GM19324 (cell line): ENCODE data around the gene PDE4C.

Source experiments
- ATAC-seq: cut with Tn5 transposase; IDR thresholded peaks from one replicate; pipeline ENCODE4 v1.9.1; 2021; ENCODE audit warnings: mild to moderate bottlenecking, moderate library complexity; ENCODE audit not compliant: unreplicated experiment, low FRiP score

The PDE4C gene

GRCh38 chr19:18225702-18226468 is at the start of gene PDE4C:
PDE4C (minus strand) TSS chr19:18226438; CDS start chr19:18226415, 23 bp downstream.
- ATAC-seq = no peak

DNA sequence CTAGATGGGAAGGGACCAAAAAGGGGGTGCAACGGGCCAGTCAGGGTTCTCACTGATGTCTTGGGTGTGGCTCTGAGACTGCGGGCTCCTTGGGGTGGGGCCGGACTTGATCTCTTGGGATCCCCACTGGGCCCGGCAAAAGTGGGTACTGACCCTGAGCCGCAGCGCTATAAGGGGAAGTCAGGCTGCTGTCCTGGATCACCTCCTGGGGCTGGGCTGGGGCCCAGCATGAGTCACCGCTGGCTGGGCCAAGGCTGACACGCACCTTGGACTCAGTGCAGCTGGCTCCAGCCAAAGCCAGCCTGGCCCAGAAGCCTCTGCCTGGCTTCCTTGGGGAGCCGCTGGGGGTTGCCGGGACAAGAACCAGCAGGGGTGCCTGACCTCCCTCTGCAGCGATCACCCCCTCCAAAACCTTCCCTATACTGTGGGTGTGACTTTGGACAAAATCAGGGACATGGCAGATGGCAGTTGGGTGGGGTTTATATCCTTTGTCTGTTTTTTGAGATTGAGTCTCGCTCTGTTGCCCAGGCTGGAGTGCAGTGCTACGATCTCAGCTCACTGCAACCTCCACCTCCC is 48.6 kb upstream of the PDE4C start:
- no peak for ATAC-seq

GRCh38 chr19:18274219-18274780 is 48.1 kb upstream of the PDE4C start, which contains the start of gene IQCN:
IQCN (minus strand) TSS chr19:18274452; CDS start chr19:18269478, 4,974 bp downstream.
- ATAC-seq = no peak

DNA sequence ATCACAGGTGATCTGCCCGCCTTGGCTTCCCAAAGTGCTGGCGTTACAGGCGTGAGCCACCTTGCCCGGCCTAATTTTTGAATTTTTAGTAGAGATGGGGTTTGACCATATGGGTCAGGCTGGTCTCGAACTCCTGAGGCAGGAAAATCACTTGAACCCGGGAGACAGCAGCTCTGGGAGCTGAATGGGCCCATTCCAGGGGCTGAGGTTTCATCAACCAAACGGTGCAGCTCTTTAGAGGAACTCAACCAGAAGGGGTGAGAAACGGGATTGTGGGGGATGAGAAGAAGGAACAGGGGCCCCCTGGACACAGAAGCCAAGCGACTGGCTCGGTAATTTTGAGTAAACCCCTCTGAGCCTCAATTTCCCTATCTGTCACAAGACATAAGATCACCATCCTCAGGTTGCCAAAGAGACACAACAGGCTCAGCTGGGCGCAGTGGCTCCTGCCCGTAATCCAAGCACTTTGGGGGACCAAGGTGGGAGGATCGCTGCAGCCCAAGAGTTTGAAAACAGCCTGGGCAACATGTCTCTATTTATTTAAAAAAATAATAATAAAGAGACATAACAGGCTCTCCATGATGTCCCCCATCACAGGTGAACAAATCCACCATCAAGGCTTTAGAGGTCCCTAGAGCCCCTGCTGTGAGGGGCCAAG is 47.5 kb upstream of the PDE4C start:
- no peak for ATAC-seq

GRCh38 chr19:18271433-18271841 is 45.2 kb upstream of the PDE4C start:
- ATAC-seq = no peak

GRCh38 chr19:18270326-18270725 is 44.1 kb upstream of the PDE4C start:
- ATAC-seq = no peak

DNA sequence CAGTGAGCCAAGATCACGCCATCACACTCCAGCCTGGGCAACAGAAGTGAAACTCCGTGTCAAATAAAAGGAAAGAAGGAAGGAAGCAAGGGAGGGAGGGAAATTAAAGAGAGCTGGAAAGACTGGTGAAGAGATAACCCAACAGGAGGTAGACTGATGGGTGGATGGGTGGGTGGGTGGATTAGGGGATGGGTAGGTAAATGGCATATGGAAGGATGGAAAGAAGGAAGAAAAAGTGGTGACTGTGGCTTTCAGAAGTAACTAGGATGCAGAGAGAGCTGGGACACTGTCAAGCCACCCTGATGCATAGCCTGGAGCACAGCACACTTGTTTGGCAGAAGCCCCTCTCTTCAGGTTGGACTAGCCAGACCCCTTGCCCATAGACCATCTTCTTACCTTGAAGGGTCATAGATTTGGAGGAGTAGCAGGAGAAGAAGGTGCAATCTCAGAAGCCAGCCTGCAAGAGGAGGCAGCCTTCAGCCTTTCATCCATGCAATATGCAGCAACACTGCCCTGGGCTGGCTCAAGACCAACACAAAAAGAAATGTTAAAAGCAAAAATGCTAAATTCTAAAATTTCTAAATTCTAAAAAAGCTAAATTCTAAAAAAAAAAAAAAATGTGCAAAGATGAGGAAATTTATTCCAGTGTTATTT is 43.0 kb upstream of the PDE4C start:
- no peak for ATAC-seq

GRCh38 chr19:18266771-18267686 is 40.8 kb upstream of the PDE4C start:
- no peak for ATAC-seq

DNA sequence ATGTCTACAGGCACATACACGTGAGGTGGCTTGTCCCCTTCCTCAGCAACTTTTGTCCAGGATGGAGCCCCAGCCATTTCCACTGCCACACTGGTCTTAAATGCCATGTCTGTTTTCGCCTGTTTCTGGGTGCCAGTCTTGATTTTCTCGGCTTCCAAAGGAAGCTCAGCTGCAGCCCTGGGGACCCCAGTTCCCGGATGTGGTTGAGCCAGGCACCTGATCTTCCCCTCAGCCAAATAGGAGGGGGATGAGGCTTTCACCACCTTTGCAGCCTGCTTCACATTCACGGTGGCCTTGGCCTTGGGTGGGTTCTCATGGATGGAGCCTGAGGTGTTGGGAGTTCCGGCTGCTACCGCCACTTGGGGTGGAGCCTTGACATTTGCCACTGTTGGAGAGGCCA is 39.3 kb upstream of the PDE4C start:
- no peak for ATAC-seq

GRCh38 chr19:18264971-18265540 is 38.8 kb upstream of the PDE4C start:
- ATAC-seq = no peak

GRCh38 chr19:18264137-18264854 is 38.1 kb upstream of the PDE4C start:
- ATAC-seq = no peak

DNA sequence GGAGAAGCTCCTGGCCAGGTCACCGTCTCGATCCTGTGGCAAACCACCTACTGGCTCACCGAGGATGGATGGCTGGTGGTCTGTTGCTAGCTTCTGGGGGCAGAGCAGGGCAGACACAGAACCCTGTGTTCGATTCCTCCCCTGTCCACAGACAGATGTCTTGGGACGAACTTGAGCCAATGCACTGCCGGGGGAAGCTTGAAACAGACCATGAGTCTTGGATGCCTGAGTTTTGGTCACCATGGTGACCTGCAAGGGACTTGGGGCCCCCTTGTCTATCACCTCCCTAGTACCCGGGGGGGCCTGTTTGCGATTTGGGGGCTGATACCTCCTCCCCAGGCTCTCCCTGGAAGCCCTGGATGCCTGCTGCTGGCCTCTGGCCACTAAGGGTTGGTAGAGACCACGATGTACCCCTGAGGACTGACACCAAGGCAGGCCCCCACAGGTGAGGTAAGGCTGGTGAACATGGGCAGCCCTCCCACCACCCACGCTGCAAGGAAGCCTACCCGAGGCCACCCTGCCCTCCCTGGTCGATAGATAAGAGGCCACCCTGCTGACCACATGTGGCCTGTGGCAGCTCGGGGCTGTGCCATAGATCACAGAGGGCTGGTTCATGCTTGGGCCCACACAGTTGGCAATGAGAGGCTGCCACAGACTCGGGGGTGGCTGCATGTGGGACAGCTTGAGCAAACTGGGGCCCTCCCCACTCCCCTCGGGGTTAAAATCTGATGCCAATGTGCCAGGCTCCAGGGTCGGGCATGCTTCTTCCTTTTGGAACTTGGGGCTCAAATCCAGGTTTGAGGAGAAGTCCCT is 37.3 kb upstream of the PDE4C start:
- ATAC-seq = no peak

DNA sequence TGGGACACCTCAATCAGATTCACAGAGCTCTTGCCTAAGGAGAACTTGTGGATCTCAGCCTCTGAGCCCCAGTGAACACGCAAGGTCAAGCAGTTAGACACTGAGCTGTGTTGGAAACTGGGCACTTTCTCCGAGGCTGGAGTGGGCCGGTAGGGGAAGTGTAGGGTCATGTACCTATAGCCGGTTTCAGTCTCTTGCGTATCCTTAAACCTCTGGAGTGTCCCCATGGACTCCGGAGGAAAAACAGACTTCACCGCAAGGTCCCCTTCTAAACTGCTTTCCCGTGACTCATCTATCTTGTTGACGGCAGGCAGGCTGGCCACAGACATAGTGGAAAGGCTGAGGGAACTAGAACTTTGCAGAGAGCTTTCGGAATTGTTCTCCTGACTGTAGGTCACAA is 36.7 kb upstream of the PDE4C start:
- ATAC-seq = no peak

DNA sequence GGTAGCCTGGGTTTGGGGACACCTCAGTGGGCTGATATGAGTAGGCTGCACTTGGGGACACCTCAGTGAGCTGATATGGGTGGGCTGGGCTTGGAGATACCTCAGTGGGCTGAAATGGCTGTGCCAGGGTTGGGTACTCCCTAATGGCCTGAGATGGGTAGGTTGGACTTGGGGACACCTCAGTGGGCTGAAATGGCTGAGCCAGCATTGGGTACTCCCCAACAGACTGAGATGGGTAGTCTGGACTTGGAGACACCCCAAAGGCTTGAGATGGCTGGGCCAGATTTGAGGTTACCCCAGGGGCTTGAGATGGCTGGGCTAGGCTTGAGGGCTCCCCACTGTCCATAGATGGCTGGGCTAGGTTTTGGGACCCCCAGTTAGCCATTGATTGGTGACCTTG is 35.9 kb upstream of the PDE4C start:
- no peak for ATAC-seq

- ATAC-seq = no peak
These were observed 35.2 kb upstream of the PDE4C start for GRCh38 chr19:18261474-18261873.

DNA sequence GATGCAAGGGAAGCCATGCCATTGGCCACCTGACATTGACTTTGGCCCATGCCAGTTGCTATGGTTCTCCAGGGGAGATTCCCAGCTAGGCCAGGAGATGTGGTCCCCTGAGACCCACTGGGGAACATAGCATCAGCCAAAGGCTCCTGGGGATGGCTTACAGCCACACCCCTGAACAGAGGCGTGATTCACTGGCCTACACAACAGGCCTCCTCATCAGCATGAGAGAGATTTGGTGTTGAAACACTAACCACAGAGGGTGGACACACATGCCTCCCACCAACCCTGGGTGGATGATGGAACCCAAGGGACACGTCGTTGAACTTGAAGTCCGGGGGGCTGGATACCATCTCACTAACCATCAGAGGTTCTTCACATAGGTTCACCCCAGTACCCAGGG is 33.7 kb upstream of the PDE4C start:
- no peak for ATAC-seq

DNA sequence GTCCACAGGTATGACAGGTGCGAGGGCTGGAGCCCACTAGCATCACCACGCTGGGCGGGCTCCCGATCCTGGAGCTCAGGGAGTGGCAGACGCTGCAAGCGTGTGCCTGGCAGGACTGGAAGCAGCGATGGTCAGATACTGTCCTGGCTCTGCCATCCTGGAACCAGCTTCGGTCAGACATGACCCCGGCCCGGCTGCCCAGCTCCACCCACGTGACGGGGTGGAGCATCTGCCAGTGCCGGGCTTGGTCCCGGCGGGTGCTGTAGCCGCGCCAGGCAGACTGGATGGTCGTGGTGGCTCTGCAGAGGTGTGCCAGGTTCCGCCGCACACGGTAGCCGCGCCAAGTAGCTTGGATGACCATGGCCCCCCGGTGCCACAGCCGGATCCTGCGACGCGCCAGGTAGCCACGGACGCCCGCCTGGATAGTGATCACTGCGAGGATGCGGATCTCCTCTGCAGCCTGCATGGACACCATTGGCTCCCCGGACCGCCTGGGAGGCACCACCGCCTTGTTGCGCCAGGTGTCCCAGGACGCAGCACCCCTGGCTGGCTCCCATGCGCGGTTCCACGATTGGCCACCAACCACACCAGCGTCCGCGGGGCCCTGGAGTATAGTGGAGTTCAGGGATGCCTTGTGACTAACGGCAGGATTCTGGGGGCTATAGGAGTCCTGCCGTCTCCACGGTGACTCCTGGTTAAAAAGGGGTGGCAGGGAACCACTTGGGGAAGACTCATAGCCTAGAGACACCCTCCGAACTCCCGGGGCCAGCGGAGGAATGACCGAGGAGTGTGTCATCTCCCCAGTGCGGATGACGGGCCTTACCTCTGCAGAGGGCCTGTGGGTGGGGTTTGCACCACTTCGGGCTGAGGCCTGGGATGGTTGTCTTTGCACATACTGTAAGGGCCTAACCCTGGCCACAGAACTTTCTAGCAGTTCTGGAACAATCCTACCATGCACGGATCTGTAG is 31.5 kb upstream of the PDE4C start:
- no peak for ATAC-seq
